CD4-positive, alpha-beta T cell treated with Interleukin-21 for 1 hour (primary cell): ENCODE results near the gene CELSR1.
A peak's percentile ranks its signal among the peaks of the same experiment; 100 is the strongest.

Source experiments
- DNase-seq: peaks from one replicate; pipeline ENCODE4 v3.0.0-alpha.2; 2020

CELSR1 gene

DNA sequence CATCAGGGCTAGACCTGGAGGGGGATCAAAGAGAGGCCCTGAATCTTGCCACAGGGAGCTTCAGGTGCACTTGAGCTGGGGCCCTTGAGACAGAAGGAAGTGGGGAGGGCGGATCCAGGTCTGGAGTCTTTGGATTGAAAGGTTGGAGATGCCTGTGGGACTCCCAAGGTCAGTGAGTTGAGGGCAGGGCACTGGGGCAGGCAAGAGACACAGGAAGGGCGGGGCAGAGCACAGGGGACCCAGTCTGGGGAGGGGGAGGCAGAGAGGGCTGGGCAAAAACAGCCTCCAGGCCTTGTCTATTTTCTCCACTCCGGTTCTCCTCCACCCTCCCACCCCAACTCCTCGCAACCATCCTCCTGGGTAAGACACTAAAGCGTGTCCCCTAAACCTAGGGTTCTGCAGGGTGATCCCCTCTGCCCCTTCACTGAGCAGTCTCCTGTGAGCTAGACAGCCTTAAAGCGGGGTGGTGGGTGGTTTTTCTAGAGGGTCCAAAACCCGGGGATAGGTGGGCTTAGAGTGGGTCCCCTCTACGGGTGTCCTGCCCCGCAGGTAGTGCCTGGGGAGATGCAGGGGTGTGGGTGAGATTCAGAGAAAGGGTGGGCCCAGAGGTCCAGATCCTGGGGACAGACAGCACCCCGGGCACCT is 38.6 kb upstream of the CELSR1 start:
- no peak for DNase-seq

DNA sequence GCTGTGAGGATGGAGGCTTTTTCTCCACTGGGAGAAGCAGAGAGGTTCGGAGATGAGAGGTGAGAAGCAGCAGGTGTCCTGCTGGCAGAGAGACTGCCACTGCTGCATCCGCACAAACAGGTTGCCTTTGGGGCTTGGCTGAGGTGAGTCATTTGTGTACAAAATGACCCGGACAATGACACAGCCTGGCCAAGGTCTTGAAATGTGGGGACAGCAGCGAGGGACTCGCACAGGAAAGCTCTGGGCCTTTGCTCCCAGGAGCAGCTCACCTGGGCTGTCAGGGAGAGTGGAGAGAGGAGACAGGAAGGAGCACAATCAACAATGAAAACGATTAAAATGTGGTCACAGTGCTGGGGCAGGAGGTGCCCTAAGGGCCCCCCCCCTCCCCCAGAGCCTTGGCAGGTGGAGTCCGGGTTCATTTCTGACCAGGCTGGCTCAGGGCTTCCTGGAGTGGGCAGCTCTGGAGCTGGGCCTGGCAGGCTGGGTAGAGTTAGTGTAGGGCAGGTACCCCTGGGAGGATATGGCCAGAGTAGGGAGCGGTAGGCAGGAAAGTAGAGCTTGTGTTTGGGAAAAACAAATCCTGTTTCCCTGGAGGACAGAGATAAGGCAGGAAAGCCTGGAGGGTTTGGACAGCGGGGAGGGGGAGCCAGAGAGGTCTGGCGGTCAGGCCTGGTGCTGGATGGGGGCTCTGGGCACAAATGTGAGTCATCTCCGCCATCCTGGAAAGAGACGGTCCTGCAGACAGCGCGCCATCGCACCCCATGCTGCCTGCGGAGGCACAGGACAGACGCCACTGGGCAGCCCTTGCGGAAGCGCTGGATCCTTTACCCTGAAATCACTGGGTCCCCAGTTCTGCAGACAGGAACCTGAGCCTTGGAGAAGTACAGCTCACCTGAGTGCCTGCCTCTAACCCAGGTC is 37.8 kb upstream of the CELSR1 start:
- no peak for DNase-seq

DNA sequence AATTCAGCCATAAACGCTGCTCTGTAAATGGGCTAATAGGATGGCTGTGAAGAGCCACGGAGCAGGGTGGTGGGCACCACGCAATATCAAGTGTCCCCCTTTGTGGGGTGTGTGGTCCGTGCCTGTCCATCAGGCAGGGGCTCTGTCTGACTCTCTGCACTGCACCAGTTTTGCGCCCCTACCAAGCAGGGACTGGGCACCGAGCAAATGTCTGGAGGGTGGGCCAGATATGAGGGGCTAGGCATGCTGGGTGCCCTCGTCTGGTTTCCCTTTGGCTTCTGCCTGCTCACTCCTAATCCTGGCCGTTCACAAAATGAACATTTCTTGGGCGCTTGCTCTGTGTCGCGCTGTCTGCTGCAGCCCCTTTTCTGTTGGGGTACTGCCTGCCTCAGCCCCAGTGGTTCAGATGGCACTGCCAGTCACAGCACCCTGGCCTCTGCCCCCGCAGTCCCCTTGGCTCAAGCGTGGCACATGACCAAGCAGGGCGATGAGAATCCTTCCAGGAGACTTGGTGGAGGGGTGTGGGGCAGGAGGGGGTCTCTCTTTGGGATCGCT is 37.1 kb upstream of the CELSR1 start:
- no peak for DNase-seq

DNA sequence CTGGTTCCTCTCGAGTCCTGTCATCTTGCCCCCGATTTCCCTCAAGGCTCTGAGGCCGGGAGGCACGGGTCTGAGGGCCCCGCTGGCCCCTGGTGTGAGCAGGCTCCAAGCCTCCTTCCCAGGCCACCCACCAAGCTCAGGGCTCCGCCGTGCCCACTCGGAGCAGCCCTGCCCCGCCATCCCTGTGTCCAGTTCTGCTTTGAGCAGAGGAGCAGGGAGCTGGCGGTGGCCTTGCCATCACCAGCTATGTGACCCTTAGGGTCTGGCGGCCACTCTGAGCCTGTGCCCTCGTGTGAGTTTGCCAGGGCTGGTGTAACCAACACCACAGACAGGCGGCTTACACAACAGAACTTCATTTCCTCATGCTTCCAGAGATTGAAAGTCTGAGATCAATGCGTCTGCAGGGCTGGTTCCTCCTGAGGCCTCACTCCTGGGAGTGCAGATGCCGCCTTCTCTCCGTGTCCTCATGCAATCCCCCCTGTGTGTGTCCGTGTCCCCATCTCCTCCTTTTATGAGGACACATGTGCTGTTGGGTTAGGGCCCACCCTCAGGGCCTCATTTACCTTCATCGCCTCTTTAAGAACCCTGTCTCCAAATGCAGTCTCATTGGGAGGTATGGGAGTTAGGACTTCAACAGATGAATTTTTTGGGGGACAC is 36.5 kb upstream of the CELSR1 start:
- DNase-seq = no peak

DNA sequence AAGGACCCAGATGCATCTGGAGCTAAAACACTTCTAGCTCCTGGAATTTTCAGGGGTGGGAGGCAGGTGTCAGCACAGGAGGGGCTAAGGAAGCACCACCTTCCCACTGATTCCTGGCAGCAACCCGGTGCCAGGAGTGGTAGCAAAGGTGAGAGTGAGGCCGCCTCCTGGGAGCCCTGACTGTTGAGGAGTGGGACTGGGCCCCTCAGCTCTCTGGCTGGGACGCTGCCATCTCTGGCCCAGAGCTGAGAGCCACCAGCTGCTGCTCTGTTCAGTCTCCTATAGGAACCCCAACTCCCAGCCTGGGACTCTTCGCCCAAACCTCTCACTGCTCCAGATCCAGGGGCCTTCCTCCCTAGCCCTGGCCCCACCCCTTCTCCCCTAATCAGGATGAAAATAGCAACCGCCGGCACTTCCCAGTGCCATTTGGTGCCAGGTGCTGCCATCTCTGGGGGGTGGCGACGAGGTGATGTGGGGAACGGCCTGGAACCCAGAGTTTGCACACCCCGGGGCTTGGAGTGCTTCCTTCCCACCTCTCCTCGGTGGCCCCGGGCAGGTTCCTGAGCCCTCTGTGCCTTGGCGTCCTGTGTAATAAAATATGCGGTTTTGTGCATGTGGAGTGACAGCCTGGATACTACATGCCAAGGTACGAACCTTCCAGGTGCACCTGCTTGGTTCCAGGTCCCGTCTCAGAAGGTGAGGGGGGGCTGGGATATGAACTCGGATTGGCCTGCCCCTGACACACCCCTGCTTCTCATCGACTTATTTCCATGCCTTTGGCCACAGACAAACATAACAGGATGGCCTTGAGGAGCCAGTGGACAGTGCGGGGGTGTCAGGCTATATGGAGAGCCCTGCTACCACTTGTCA is 35.7 kb upstream of the CELSR1 start:
- no peak for DNase-seq

DNA sequence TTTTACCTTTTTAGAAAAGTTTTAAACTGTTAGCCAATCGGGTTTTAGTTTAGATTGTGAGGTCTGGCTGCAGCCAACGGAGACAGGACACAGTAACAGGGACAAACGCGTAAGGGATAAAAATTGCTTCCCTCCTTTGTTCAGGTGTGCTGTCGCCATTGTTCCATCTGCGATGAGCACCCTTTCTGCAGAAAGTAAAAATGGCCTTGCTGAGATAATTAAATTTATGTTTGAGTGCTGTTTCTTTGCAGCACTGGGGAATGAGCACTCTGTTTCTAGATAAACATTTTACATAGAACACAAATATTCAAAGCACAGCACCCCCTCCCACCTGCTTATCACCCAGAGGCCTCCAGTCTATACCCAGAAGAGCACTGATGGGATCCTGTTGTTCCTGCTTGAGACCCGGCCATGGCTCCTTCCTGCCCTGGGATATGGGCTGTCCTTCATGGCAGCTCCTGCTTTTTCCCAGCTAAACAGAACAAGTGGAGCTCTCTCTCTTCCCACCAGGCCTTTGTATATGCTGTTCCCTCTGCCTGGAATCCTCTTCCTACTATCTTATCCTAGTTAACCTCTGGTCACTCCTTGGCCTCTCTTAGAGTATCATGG is 34.3 kb upstream of the CELSR1 start:
- DNase-seq = no peak

DNA sequence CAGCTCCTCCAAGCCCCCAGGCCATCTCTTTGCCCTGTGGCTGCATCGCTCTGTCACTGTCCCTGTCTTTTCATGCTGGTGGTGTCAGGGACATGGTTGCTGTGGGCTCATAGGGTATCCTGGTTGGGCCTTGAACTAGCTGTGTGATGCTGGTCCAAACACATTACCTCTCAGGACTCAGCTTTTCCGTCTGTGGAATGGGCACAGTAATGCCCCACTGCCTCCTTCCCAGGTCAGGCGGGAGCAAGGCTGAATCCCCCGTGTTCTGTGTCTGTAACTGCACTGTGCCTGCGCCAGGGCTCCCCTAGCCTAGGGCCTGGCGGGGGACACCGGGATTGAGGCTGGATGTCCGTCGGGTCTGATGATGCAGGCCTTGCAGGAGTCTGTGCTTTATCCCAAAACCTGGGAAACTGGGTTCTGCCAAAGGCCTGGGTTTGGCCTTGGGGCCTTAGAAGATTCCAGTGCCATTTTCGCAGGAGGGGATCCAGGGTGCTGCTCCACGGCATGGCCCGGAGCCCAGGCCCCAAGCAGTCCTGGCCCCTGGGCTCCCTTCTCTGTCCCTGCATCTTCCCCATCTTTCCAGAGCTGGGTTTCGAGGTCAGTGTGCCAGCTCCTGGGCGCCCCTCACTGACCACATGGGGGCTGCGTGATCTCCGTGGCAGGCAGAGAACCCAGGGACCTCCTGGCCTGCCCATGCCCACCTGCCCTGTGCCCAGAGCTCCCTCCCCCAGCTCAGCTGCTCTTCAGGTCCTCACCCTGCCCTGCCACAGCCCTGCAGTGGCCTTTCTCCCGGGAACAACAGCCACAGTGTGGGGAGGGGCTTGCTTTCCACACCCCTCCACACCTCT is 32.7 kb upstream of the CELSR1 start:
- DNase-seq = no peak

DNA sequence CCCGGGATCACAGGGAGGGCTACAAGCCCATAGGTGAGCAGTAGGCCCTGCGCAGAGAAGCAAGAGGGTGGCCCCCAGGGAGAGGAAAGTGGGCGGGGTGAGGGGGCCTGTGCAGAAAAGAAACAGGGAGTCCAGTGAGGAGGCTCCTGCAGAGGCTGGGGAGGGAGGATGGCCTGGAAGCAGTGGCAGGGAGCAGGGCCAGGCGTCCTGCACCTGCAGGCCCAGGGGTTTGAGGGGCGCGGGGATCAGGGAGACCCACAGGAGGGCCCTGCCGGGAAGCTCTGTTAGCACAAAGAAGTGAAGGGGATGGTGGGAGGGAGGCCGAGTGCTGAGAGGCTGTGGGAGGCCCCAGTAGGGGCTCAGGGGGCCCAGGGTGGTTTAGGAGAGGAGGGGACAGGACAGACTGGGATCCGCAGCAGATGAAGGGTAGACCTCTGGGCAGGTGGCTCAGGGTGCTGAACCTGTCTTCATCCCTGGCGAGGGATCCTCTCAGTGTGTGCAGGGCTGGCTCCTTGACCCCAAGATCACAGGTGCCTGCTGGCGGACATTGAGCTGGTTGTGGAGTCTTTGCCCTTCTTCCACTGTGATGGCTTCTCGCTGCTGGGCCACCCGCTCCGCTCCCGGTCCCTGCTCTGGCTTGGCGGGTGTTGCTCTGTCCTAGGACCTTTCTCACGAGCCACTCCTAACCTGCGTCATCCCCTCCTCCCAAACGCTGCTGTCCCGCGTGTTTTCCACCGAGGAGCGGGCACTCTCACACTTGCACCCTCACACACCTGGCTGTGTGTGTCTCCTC is 31.8 kb upstream of the CELSR1 start:
- no peak for DNase-seq

DNA sequence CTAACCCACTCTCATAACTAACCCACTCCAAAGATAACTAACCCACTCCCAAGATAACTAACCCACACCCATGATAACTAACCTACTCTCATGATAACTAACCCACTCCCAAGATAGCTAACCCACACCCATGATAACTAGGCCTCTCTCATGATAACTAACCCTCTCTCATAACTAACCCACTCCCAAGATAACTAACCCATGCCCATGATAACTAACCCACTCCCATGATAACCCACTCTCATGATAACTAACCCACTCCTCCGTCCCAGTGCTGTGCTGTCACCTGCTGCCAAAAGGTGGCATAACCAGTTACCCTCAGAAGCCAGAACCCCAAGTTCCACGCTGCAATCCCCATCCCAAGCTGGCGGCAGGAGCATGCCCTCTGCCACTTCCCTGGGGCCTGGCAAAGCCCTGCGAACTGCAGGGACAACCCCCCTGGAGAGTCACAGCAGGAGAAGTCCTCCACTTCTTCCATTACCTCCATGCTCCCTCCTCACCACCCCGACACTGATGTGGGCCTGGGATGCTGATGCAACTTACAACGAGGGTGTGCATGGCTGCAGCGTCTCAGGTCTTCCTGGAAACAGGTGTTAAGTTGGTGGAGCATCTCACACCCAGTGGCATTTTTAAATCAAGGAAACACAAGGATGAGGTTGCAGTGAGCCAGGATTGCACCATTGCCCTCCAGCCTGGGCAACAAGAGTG is 30.8 kb upstream of the CELSR1 start:
- DNase-seq = no peak

DNA sequence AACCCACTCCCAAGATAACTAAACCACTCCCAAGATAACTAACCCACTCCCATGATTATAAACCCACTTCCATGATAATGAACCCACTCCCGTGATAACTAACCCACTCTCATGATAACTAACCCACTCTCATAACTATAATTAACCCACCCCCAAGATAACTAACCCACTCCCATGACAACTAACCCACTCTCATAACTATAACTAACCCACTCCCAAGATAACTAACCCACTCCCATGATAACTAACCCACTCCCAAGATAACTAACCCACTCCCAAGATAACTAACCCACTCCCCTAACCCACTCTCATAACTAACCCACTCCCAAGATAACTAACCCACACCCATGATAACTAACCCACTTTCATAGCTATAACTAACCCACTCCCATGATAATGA is 30.1 kb upstream of the CELSR1 start:
- DNase-seq = no peak

DNA sequence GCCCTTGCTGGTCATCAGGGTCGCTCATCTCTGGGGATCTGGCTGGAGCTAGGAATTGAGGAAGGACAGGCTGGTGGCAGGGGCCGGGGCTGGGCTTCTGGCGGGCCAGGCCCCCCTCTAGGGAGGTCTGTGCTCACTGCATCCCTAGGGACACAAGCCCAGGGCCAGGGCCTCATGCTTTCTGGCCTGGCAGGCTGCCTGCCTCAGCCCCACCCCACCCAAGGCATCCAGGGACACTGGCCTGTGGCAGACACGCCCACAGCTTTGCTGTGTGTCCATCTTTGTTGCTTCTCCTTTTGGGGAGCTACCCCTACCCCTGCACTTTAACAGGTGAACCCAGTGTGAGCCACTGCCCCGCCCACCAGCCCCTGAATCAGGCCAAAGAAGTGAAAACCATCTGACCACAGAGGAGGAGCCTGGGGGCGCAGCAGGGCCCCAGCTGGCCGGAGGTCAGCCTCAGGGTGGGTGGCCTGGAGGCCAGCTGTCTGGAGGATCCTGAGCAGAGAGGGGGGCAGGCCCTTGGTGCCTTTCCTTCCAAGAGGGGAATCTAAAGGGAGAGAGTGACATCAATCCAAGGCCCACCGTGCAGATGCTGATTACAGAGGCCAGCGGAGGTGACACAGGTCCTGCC is 26.8 kb upstream of the CELSR1 start:
- DNase-seq = no peak

DNA sequence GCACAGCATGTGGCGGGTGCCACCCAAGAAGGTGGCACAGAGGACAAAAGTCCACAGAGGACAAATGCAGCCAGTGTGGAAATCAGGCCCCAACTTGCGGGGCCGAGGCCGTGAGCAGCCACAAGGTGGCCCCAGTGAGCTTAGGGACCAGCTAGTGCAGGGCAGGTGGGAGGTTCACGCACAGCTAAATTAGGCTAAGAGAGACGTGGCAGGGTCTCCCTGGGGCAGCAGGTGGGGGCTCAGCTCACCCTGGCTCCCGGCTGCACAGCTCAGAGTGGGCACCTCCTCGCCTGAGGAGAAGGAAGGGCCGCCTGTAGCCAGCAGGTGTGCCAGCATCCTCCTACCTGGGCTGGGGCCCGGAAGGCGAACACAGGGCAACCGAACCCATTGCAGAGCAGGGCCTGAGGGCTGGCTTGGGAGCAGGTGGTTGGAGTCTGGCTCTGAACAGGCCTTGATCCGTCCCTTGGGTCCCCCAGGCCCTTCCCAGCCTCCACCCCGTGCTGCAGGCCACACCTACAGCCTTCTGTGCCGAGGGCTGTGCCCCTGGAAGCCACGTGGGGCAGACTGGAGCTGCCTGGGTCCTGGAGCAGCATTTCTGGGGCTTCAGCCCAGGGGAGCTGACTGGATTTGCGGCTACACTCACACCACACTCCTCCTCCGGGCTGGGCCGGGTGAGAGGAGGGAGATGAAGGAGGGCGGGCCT is 26.1 kb upstream of the CELSR1 start:
- peak; percentile 76 for DNase-seq

DNA sequence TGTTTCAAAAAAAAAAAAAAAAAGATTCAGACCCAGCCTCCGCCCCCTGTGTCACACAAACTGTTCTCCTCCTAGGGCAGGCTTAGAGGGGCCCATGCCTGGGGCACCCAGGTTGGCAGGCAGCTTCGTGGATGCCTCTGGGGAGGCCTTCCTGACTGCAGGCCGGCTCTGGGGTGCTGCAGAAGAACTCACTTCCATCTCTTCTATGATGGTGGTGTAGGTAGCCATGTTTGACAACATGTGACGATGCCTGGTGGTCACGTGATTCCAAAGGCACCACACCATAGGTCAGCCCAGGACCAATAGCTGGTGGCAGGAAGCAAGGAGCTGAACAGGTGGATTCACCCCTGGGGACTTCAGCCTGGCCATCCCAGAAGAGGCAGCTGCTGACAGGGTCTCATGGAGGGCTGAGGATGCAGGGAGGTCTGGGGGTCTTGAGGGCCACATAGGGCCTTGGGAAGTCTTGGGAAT is 24.1 kb upstream of the CELSR1 start:
- DNase-seq = no peak

DNA sequence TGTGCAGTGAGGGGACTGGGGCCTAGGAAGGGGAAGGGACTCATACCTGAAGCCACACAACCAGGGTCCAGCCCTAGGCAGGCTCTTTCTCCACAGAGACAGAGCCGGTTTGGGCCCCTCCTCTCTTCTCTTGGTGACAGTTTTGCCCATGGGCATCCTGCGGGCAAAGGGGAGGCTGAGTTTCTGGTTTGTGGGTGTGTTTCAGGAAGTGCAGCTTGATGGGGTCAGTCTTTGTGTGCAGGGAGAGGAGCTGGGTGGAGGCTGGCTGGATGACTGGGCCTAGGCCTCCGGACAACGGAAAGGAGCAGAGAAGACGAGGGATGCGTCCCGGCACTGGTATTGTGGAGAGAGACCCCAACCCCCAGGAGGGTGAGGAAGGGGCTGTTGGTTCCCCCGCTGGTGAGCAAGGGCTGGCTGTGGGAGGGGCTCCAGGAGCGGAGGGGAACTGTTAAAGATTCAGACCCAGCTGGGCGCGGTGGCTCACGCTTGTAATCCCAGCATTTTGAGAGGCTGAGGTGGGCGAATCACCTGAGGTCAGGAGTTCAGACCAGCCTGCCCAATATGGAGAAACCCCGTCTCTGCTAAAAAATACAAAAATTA is 23.4 kb upstream of the CELSR1 start:
- DNase-seq = no peak

DNA sequence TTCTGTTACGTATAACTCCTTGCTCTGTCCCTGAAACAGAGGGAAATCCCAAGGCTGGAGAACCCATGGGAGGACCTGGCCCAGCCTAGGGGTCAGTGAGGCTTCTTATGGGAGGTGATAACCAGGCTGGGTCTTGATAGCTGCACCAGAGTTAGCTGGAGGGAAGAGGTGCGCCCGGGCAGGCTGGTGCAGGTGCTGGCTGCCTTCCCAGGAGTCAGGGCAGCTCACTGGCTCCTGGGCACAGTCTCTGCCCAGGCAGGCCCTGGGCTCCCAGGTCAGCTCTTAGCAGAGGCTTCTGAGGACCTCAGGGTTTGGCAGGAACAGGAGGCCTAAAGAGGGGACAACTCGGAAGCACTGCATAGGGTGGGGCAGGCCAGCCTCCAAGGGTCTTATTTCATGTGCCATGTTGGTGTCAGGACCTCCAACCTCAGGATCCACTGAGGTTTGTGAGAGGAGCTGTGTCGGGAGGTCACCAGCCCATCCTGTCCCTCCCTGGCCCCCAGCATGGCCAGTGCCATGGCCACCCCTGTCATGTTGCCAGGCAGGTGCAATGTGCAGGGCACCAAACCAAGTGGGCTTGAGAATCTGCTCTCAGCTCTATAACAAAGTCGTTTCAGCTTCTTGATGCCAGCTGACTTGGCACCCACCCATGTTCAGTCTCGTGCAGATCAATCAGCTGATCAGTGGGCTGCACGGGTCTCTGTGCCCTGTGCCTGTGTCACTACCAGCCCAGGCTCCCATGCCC is 20.5 kb upstream of the CELSR1 start:
- DNase-seq = no peak

DNA sequence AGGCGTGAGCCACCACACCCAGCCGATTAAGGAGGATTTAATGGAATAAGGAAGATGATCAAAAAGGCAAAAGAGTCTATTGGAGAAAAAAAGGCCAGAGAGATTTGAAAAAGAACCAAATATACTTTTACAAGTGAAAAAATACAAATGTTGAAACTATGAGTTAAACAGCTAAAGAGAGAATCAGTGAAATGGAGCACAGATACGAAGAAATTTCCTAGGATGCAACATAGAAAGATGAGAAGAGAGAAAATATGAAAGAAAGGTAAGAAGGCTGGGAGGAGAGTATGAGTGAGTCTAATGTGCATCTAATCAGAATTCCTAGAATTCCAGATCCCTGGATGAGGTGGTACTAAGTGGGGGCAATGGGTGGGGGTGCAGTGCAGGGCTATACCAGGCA is 19.4 kb upstream of the CELSR1 start:
- no peak for DNase-seq

DNA sequence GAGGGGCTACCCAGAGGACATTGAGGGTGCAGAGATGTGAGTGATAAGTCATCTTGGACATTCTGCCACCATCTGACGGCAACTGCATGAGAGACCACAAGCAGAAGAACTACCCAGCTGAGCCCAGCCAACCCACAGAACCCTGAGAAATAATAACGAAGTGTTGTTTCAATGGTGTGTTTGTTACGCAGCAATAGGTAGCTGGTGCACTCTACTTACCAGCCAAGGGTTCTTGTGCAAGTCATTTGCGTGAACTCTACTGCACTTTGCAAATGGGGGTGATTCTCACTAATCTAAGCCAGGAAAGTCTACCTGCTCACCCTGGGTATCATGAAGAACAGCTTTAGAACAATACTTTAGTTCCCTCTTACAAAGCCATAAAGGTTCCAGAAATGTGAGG is 15.8 kb upstream of the CELSR1 start:
- no peak for DNase-seq
